GM19240 (cell line): Measurements from ENCODE around the gene OR5D16.
"Not testable (repeated sequence)": the region's sequence is repeated elsewhere in the genome, so short reads cannot be mapped to it uniquely, and the experiment has no call there.

Experiments used
- DNase-seq: peaks from one replicate; pipeline ENCODE4 v3.0.0; 2011; ENCODE audit warnings: low spot score; ENCODE audit not compliant: insufficient read length

The OR5D16 gene

DNA sequence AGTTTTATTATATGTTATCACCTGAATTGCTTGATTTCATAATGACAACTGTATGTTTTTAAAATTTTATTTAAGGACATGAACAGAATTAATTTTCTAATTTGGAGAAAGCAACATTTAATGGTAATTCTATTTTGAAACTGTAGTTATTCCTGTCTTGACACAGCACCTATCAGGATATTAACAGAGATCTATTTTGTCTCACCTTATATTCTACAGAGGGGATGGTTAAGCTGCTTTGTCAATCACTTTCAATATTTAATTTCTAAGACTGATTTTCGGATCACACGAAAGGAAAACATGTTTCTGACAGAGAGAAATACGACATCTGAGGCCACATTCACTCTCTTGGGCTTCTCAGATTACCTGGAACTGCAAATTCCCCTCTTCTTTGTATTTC lies at the start of gene OR5D16:
OR5D16 (plus strand) TSS at position 301 of the 400 bp plus-strand sequence; CDS start at position 301, 0 bp downstream.
- DNase-seq, result no peak

DNA sequence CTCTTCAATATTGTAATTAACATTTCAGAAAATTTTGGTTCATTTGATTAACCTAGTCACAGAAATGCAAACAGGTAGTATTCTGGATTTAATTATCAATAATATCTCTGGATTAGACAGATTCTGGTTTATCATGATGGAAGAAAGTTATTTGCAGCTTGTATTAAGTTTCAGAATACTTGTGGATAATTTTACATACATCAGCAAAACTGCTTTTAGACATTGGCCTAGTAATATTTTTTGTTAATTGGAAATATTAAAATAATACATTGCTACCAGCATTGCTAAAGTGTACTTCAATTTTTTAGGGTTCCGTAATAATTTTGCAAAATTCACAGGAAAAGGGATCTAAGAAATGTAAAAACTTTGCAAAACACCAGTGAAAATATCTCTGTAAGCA lies 46.9 kb upstream of the OR5D16 start:
- DNase-seq, result no peak

DNA sequence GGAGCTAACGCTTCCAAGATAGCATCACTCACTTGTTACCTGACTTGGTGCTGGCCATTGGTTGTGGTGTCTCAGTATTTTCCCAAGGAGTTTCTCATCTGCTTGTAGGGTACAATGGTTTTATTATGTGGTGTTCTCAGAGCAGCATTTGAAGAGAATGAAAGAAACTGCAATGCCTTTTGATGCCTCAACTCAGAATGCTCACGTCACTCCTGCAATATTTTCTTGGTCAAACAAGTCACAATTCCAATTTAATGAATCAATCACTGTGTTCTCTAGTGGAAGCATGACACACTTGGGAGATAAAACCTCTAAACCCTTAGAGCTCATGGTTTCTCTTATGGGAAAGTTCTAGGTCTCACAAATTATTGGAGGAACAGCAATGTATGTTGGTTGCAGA lies 45.2 kb upstream of the OR5D16 start:
- no peak for DNase-seq

DNA sequence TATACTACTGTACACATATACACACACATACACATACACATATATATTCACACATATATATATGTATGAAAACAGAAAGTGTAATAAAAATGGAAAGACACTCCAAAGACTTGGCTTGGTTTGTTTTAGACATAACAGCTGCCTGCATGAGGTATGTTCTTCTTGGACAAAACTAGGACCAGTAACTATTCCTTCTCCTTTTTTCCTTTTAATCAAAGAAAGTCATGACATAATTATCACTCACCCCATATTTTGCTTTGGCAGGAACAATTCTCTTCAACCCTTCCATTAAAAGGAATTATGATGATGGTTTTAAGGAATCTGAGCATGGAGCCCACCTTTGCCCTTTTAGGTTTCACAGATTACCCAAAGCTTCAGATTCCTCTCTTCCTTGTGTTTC lies 43.3 kb upstream of the OR5D16 start, which contains the start of gene OR5D14:
OR5D14 (plus strand) TSS at position 301 of the 400 bp plus-strand sequence; CDS start at position 301, 0 bp downstream.
- DNase-seq, result no peak

DNA sequence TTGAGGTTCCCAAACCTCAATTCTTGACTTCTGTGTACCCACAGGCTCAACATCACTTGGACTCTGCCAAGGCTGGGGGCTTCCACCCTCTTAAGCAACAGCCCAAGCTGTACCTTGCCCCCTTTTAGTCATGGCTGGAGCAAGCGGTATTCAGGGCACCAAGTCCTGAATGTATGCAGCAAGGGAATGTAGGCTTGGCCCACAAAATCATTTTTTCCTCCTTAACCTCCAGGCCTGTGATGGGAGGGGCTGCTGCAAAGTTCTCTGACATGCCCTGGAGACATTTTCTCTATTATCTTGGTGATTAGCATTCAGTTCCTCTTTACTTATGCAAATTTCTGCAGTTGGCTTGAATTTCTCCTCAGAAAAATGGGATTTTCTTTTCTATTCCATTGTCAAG lies 32.3 kb upstream of the OR5D16 start:
- DNase-seq, result no peak

DNA sequence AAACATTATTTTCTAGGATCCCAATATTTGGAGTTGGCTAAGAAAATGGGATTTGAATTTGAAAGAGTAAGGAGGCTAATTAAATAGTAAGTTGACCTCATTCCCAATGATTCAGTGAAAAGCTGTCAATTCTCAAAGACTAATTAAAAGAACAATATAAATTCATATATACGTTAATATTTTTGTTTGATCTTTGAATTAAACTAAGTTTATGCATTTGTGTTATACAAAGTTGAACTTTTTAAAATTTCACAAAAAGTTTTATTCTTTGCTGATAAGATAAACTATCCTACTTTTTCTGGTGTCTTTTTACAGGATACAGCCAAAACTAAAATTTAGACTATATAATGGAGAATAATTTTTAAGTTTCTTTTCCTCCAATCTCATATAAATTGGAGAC lies 27.5 kb upstream of the OR5D16 start, which contains the start of gene OR5L1:
OR5L1 (plus strand) TSS at position 301 of the 400 bp plus-strand sequence. CDS start 100 bp downstream, outside the sequence.
- no peak for DNase-seq

DNA sequence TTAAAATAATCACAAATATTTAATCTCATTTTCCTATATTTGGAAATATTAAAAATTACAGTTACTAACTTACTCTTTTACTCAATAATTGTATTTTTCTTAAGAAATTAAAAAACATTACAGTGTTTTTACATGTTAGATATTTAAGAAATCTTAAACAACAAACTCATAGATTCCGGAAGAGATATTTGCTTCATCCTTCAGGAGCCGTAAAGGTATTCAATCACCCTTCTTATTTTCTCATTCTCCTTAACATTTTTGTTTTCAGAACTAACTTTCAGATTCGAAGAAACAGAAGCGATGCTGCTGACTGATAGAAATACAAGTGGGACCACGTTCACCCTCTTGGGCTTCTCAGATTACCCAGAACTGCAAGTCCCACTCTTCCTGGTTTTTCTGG lies 19.2 kb upstream of the OR5D16 start, which contains the start of gene OR5D18:
OR5D18 (plus strand) TSS at position 301 of the 400 bp plus-strand sequence; CDS start at position 301, 0 bp downstream.
- no peak for DNase-seq

DNA sequence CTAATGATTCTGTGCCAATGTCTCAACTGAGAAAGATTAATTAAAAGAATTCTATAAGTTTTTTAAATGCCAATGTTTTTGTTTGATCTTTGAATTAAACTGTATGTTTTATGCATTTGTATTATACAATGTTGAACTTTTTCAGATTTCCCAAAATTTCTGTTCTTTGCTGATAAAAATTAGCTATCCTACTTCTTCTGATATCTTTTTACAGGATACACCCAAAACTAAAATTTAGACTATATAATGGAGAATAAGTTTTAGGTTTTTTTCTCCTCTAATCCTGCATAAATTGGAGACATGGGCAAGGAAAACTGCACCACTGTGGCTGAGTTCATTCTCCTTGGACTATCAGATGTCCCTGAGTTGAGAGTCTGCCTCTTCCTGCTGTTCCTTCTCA lies 11.6 kb upstream of the OR5D16 start, which contains the start of gene OR5L2:
OR5L2 (plus strand) TSS at position 301 of the 400 bp plus-strand sequence; CDS start at position 301, 0 bp downstream.
- no peak for DNase-seq

DNA sequence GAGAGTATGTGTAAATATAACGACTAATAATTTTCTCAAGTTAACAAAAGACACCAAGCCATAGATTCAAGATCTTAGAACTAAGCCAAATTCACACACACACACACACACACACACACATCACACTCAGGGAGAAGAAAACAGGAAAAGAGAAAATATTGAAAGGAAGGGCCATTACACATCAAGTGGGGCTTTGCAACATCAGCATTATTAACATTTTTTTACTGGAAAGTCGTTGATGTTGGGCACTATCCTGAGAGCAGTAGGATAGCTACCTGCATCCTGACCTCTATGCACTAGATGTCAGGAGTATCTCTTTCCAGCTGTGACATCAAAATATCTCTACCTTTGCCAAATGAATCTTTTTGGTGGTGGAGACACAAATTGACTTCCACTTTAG lies 8.9 kb downstream of the OR5D16 start:
- DNase-seq, result no peak

DNA sequence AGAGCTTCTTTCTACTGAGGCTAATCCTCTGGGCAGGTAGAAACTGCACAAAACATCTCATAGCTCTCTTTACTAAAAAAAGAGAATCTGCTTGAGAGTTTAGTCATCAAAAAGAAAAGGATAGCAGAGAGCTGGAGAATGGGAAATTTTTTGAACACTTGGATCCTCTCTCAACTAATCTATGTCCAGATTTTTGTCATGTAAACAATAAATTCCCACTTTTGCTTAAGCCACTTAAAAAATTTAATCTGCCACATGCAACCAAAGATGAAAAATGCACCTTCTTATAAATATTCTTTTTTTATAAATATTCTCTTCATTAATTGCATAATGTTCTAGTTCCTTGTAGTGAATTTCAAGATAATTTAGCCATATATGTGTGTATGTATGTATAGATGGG lies 10.5 kb downstream of the OR5D16 start:
- DNase-seq, result no peak

DNA sequence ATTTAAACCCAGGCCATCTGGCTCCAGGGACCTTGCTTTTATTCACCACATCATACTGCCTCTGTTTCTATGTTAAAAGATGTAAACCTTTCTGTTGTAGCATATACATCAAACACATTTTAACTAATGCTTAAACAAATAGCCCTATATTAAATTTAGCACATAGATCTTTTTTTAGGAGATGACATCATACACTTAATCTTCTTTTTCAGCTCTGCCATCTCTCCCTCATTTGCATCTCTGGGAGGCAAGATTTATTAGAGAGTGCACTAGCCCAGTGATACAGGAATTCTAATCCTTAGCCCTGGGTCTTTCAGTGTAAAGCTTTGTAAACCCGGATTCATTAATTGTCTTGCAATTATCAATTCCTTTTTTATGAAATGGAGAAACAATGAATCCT lies 13.6 kb downstream of the OR5D16 start:
- no peak for DNase-seq

DNA sequence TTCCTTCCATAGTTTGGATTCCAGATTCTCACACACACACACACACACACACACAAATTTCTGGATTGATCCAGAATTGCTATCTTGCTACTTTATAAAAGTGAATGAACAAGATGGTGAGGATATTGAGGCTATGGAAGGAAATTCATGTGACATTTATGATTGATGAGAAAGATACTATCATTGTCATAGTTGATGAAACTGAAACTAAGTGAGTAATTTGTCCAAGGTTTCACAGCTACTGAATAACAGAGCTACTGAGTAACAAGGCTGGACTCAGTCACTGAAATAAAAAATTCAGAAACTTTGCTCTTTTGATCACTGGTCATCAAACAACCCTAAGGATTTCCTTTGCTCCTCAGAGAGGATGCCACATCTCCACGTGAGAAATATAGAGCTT lies 16.2 kb downstream of the OR5D16 start:
- DNase-seq, result no peak

DNA sequence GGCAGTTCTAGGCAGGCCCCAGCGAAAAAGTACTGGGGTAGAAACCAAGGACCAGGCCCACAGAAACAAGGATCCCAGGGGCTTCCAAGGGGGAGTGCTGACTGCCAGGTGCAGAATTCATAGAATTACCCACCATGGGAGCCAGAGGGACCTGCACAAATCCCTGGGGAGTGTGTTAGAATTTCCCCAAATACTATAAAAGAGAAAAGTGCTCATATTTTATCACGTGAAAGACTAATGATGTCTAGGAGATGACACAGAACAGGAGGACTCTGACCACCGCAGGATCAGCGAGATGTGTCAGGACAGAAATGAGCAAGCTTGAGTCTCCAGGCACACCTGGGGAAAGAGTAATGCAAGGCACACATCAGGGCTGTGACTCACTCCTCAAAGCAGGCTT lies 28.8 kb downstream of the OR5D16 start:
- not testable (repeated sequence) for DNase-seq

DNA sequence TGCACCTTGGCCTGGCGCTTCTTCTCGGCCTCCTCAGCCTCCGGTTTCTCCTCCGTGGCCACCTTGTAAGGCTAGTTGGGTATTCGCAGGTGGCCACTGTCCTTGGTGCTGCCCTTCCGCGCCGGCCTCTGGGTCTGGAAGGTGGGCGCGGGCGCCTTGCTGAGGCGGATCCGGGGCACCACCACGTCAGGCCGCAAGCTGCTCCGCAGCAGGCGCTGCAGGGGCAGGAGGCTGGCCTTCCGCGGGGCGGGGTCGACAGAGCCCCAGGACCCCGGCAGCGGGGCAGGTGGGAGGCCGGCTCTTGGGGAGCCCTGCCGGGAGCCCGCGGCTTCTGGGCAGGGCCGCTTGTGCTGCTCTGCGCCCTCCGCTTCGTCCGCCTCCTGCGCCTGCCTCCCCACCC lies 34.2 kb downstream of the OR5D16 start:
- not testable (repeated sequence) for DNase-seq

DNA sequence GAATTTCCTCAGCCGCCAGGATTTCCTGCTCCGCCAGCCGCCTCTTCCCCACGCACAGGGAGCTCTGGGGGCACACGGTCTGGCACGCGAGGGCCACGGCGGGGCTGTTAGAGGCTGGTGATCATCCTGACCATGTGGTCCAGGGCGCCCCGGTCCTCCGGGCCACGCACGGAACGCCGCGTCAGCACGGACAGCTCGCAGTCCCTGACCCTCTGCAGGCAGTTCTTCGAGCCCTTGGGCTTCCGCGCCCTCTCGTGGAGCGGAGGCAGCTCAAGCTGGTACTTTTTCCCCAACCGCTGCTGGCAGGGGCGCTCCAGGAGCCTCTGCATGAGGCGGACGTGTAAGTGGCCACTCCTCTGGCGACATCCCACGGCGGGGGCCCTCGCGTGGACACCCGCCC lies 34.6 kb downstream of the OR5D16 start:
- not testable (repeated sequence) for DNase-seq

DNA sequence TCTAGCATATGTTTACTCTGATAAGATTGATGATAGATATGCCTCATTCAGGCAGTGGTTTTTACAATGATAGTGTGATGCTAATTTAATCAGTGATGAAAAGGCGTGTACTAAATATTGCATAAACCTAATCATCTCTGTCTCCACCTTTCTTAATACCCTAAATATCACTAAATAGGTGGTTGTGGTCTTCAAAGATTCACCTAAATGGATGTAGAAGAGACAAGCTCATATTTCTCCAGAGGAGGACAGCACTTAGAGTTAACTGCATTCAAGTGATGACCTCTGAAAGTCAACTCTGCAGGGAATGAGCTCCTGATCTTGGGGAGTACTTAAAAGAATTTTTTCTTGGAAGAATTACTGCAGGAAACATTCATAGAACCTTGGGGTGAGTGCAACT lies 44.4 kb downstream of the OR5D16 start, which contains the start of gene TRIM51:
TRIM51 (plus strand) TSS at position 301 of the 400 bp plus-strand sequence. CDS start 2,132 bp downstream, outside the sequence.
- DNase-seq, result not testable (repeated sequence)

DNA sequence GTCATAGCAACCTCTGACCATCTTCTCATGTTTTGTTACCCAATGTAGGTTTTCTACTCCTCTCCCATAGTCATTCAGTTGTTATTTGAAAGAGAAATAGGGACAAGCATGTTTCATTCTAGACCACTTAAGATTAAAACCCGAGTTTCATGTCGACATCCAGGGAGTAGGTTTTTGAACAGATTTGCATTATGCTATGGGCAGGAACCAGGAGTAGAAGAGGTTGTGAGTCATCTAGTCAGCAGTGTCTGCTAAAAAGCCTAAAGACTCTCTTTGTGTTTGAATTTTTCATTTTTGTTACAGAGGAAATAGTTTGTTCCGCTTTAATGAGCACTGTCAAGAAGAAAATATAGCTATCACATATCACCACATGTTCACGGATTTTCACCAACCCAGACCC lies 46.4 kb downstream of the OR5D16 start:
- not testable (repeated sequence) for DNase-seq

DNA sequence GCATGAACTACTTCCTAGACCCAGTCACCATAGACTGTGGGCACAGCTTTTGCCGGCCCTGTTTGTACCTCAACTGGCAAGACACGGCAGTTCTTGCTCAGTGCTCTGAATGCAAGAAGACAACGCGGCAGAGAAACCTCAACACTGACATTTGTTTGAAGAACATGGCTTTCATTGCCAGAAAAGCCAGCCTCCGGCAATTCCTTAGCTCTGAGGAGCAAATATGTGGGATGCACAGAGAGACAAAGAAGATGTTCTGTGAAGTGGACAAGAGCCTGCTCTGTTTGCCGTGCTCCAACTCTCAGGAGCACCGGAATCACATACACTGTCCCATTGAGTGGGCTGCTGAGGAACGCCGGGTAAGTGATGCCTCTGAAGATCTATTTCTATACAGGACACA lies 46.9 kb downstream of the OR5D16 start:
- not testable (repeated sequence) for DNase-seq
